Sigmoid colon (tissue), 4 donors: ENCODE measurements around the gene IKZF1.

Source experiments
- CTCF ChIP-seq, 4 experiments: fragments of 450-650 bp in 3 of 4; fragments of 200-600 bp in 1 of 4; IDR thresholded peaks; one replicate each; pipeline ENCODE4 v1.5.1; 2016 to 2019; ENCODE audit warnings: antibody characterized with exemption in 4 of 4, mild to moderate bottlenecking in 3 of 4, moderate library complexity in 2 of 4
- EP300 ChIP-seq, 4 donors: sonication (generic); formaldehyde crosslinking; IDR thresholded peaks; one replicate each; pipeline ENCODE4 v1.6.1; 2017; ENCODE audit warnings: antibody characterized with exemption in 4 of 4
- POLR2A ChIP-seq, 2 donors: fragments of 450-650 bp; IDR thresholded peaks; one replicate each; pipeline ENCODE4 v1.6.1; 2016; ENCODE audit warnings: antibody characterized with exemption in 2 of 2, mild to moderate bottlenecking in 2 of 2, moderate library complexity in 2 of 2
- POLR2AphosphoS5 ChIP-seq, 4 donors: sonication (generic); formaldehyde crosslinking; IDR thresholded peaks; one replicate each; pipeline ENCODE4 v1.6.1; 2017; ENCODE audit warnings: antibody characterized with exemption in 4 of 4

GRCh38 chr7:50369143-50370026 is 64.9 kb downstream of the IKZF1 start:
- TF ChIP-seq CTCF (IDR thresholded peaks at IDR 0.05) (no peak), POLR2A (IDR thresholded peaks at IDR 0.05) (no peak), EP300 (IDR thresholded peaks at IDR 0.05) (no peak), POLR2AphosphoS5 (IDR thresholded peaks at IDR 0.05) (no peak)
